HG02938 (cell line): ENCODE measurements around the gene SND1.
A peak's percentile ranks its signal among the peaks of the same experiment; 100 is the strongest.
"Not testable (repeated sequence)": the region's sequence is repeated elsewhere in the genome, so short reads cannot be mapped to it uniquely, and the experiment has no call there.

Source experiments
- ATAC-seq: cut with Tn5 transposase; IDR thresholded peaks from one replicate; pipeline ENCODE4 v1.9.1; 2021; ENCODE audit warnings: mild to moderate bottlenecking, moderate library complexity; ENCODE audit not compliant: unreplicated experiment

Gene SND1

GRCh38 chr7:127901895-127902703 lies 250.1 kb downstream of the SND1 start:
- ATAC-seq, result no peak

- ATAC-seq, result not testable (repeated sequence)
Observed at GRCh38 chr7:127902753-127903152, 250.8 kb downstream of the SND1 start.

GRCh38 chr7:127903892-127904669 lies 252.1 kb downstream of the SND1 start:
- ATAC-seq, result no peak

- ATAC-seq, result no peak
Observed at GRCh38 chr7:127904670-127904985, 252.6 kb downstream of the SND1 start.

GRCh38 chr7:127905021-127905420 lies 253.0 kb downstream of the SND1 start:
- no peak for ATAC-seq

- no peak for ATAC-seq
Observed at GRCh38 chr7:127905491-127906330, 253.7 kb downstream of the SND1 start.

GRCh38 chr7:127907110-127908040 lies 255.4 kb downstream of the SND1 start:
- ATAC-seq, result no peak

- no peak for ATAC-seq
Observed at GRCh38 chr7:127908430-127909258, 256.6 kb downstream of the SND1 start.

GRCh38 chr7:127909424-127910152 lies 257.6 kb downstream of the SND1 start:
- no peak for ATAC-seq

GRCh38 chr7:127910670-127911069 lies 258.7 kb downstream of the SND1 start:
- no peak for ATAC-seq

GRCh38 chr7:127911968-127912511 lies 260.0 kb downstream of the SND1 start:
- ATAC-seq, result peak; percentile 86

- ATAC-seq, result no peak
Observed at GRCh38 chr7:127912901-127913300, 260.9 kb downstream of the SND1 start.

GRCh38 chr7:127913686-127914085 lies 261.7 kb downstream of the SND1 start:
- ATAC-seq, result no peak

- ATAC-seq, result no peak
Observed at GRCh38 chr7:127914693-127915092, 262.7 kb downstream of the SND1 start.

GRCh38 chr7:127916735-127917134 lies 264.7 kb downstream of the SND1 start:
- no peak for ATAC-seq

- no peak for ATAC-seq
Observed at GRCh38 chr7:127918130-127918529, 266.1 kb downstream of the SND1 start.

GRCh38 chr7:127920787-127921438 lies 268.9 kb downstream of the SND1 start:
- ATAC-seq, result no peak

GRCh38 chr7:127922656-127923055 lies 270.7 kb downstream of the SND1 start:
- ATAC-seq, result no peak
